ENCODE measurements around the gene DHX8. TPM values are rescaled to one million over a fixed set of nuclear protein-coding genes. Genes with fewer than 3 reads are reported as not detected.

Gene DHX8
- total and polyA plus RNA-seq, 2 of the 8 experiments (the other 6 are each of a cell fraction or from before 2014, with no cell fraction given) = 30.5 to 59.4 TPM

DNA sequence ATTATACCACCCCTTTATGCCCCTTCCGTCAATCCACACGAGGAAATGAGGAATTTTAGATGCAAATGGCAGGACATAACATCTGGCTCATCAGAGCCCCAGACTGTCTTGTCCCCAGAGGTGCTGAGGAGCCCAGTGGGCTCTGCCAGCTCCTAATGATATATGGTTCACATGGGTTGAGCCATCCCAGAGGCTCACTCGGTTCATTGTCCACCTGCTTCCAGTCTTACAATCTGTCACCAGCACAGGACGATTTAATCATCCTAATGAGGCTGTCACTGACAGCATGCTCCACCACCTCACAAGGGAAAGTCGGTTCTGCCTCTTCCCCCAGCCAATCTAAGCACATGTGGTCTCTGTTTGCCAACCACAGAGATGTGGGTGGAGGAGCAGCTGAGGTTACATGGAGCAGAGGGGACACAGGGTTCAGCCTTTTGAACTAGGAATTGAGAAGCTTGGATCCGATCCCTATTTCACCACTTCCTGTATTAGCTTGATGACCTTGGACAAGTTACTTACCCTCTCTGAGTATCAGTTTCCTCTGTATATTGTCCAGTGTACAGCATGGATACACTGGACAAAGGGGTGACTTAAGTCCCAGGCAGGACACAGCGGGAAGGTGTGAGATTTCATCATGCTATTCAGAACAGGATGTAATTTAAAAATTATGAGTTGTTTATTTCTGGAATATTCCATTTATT is 27.0 kb upstream of the DHX8 start:
- Histone ChIP-seq H4K8ac (ENCODE audit: extremely low read depth, insufficient read depth, low read length) (no peak overlapping the region), H2BK120ac (replicated peaks; ENCODE audit: low read depth, low read length) (no peak overlapping the region), H3K79me1 (ENCODE audit: low read depth, low read length) (no peaks in the 10 kb centered on the region), H3K9ac (replicated peaks in 1 of 4; ENCODE audit: extremely low read depth in 1 of 4, low read depth in 3 of 4, low read length in 3 of 4) (no peak overlapping the region), H2BK12ac (ENCODE audit: low read depth, low read length) (no peak overlapping the region), H4K20me1 (replicated peaks in 1 of 2; ENCODE audit: control insufficient read depth in 1 of 2, insufficient read depth in 2 of 2, low read length in 2 of 2) (no peaks in the 10 kb centered on the region), H4K5ac (ENCODE audit: insufficient read length, low read depth, low read length) (no peak overlapping the region), H2BK20ac (ENCODE audit: low read length) (no peak overlapping the region), H3K27ac (ENCODE audit: low read depth, low read length) (no peak overlapping the region), H2AK5ac (ENCODE audit: low read depth, low read length) (peak overlapping the region; percentile 39; the same call in 1 of the 2 replicates), H3K27me3 (replicated peaks in 1 of 4; ENCODE audit: control insufficient read depth in 3 of 4, extremely low read depth in 1 of 4, insufficient read depth in 3 of 4, low read length in 3 of 4) (no peaks in the 10 kb centered on the region), H3K18ac (ENCODE audit: extremely low read depth, low read length) (no peak overlapping the region; the same call in 1 of the 2 replicates), H3K4me3 (ENCODE audit: extremely low read depth in 1 of 4, insufficient read depth in 2 of 4, low read depth in 3 of 4, low read length in 4 of 4) (no peak overlapping the region), H3K4me1 (replicated peaks in 1 of 4; ENCODE audit: control insufficient read depth in 3 of 4, insufficient read depth in 4 of 4, low read length in 3 of 4) (peaks cover 0 to 4% (median 2%) of the 10 kb centered on the region in 4 experiments; a peak in 2 of 7 replicates), H2AFZ (ENCODE audit: low read length) (no peak overlapping the region), H3K9me3 (ENCODE audit: insufficient read depth in 2 of 2, low read depth in 1 of 2, low read length in 1 of 2) (peaks cover 0 to 5% of the 10 kb centered on the region in 2 experiments; a peak in 2 of 4 replicates), H3K23ac (ENCODE audit: insufficient read length) (no peak overlapping the region), H3K4ac (replicated peaks; ENCODE audit: insufficient read length, low read depth, low read length) (no peak overlapping the region), H3K79me2 (ENCODE audit: control insufficient read depth in 1 of 2, insufficient read depth in 2 of 2, low read length in 2 of 2) (no peaks in the 10 kb centered on the region), H3K23me2 (ENCODE audit: low read depth, low read length) (no peaks in the 10 kb centered on the region), H4K91ac (replicated peaks; ENCODE audit: insufficient read length, low read length) (no peak overlapping the region), H3K36me3 (ENCODE audit: control insufficient read depth in 2 of 4, insufficient read depth in 4 of 4, low read length in 3 of 4) (no peaks in the 10 kb centered on the region), H3K14ac (ENCODE audit: insufficient read length) (no peak overlapping the region), H3K56ac (replicated peaks; ENCODE audit: insufficient read length, low read depth, low read length) (no peak overlapping the region), H2BK15ac (ENCODE audit: low read length) (no peak overlapping the region), H2BK5ac (ENCODE audit: low read depth, low read length) (no peak overlapping the region), H3K4me2 (ENCODE audit: insufficient read depth in 1 of 2, low read depth in 2 of 2, low read length in 2 of 2) (no peak overlapping the region)
- FAIRE-seq (no peak), DNase-seq (ENCODE audit: low read depth in 1 of 2, low spot score in 2 of 2) (no peak)
- ChIA-PET CTCF (ENCODE audit: partially characterized antibody) (interaction anchor here (0.6 to 4.1 kb wide), 8 partner anchors 9 to 217 kb away, joined by 3 to 18 read pairs (median 4); partner anchors contain the start of genes ARL4D and DHX8), POLR2A (ENCODE audit: partially characterized antibody) (interaction anchor here (0.6 to 2.2 kb wide), 7 partner anchors 31 to 96 kb away, joined by 3 to 9 read pairs (median 3); partner anchors contain the start of gene ARL4D)
- WGBS, 2 experiments (ENCODE audit: extremely low coverage in 1 of 2, insufficient coverage in 1 of 2, insufficient read length in 1 of 2, insufficient replicate concordance in 2 of 2, low coverage in 1 of 2, low lambda C conversion rate in 2 of 2, missing lambda C conversion rate in 1 of 2) = 88% methylated on average over 7 of the region's 7 CpGs; no CpG with 5 or more reads in 1 of the 2 experiments
- TF ChIP-seq, protein P1, sequence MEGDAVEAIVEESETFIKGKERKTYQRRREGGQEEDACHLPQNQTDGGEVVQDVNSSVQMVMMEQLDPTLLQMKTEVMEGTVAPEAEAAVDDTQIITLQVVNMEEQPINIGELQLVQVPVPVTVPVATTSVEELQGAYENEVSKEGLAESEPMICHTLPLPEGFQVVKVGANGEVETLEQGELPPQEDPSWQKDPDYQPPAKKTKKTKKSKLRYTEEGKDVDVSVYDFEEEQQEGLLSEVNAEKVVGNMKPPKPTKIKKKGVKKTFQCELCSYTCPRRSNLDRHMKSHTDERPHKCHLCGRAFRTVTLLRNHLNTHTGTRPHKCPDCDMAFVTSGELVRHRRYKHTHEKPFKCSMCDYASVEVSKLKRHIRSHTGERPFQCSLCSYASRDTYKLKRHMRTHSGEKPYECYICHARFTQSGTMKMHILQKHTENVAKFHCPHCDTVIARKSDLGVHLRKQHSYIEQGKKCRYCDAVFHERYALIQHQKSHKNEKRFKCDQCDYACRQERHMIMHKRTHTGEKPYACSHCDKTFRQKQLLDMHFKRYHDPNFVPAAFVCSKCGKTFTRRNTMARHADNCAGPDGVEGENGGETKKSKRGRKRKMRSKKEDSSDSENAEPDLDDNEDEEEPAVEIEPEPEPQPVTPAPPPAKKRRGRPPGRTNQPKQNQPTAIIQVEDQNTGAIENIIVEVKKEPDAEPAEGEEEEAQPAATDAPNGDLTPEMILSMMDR (IDR thresholded peaks at IDR 0.05; ENCODE audit: control extremely low read depth in 1 of 3, insufficient read depth in 1 of 3, low read depth in 1 of 3, low read length in 3 of 3) = no peak
- TF ChIP-seq RBBP5 (IDR thresholded peaks at IDR 0.05; ENCODE audit: borderline replicate concordance, low read depth, low read length) (no peak), BRCA1 (IDR thresholded peaks at IDR 0.05; ENCODE audit: low read depth, low read length) (no peak), ASH2L (IDR thresholded peaks at IDR 0.05; ENCODE audit: low read length) (no peak), HDAC2 (IDR thresholded peaks at IDR 0.05; ENCODE audit: borderline replicate concordance in 1 of 2, low read depth in 2 of 2, low read length in 2 of 2) (no peak), GABPA (IDR thresholded peaks at IDR 0.05; ENCODE audit: borderline replicate concordance, insufficient read depth, low read length) (no peak)
- TF ChIP-seq, protein P2, sequence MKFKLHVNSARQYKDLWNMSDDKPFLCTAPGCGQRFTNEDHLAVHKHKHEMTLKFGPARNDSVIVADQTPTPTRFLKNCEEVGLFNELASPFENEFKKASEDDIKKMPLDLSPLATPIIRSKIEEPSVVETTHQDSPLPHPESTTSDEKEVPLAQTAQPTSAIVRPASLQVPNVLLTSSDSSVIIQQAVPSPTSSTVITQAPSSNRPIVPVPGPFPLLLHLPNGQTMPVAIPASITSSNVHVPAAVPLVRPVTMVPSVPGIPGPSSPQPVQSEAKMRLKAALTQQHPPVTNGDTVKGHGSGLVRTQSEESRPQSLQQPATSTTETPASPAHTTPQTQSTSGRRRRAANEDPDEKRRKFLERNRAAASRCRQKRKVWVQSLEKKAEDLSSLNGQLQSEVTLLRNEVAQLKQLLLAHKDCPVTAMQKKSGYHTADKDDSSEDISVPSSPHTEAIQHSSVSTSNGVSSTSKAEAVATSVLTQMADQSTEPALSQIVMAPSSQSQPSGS (IDR thresholded peaks at IDR 0.05; ENCODE audit: low read length) = no peak

Measured in H1 (cell line).